IMR-90 (cell line): ENCODE measurements around the gene RNU1-3. TPM values are rescaled to one million over a fixed set of nuclear protein-coding genes. Genes with fewer than 3 reads are reported as not detected.
"Not testable (repeated sequence)": the region's sequence is repeated elsewhere in the genome, so short reads cannot be mapped to it uniquely, and the experiment has no call there.

Experiments
- ATAC-seq: fragments of 200-7000 bp; cut with Tn5 transposase; 2 replicates; pipeline ENCODE4 v1.9.1; 2020; ENCODE audit warnings: low read depth, mild to moderate bottlenecking, moderate library complexity
- BruUV-seq: library from RNA; stranded (reverse); fragments of 400-500 nt; replicated peaks from 2 replicates; lab custom pipeline; 2021; lab: Mats Ljungman, UMichigan
- CTCF ChIA-PET: fragments of 300-600 bp; formaldehyde crosslinking; extraction: SDS; loops from one replicate; lab custom pipeline; 2021; ENCODE audit warnings: antibody characterized with exemption; lab: Yijun Ruan, JAX
- POLR2A ChIA-PET: fragments of 300-600 bp; sonication (Branson Sonifier 250); formaldehyde crosslinking; loops from one replicate; lab custom pipeline; 2022; ENCODE audit warnings: antibody characterized with exemption; ENCODE audit not compliant: unreplicated experiment; lab: Charles Lee
- DNase-seq: peaks from one replicate; pipeline ENCODE4 v3.0.0; 2013
- H2AFZ ChIP-seq: replicated peaks from 2 replicates; pipeline ENCODE3; 2013; ENCODE audit warnings: low read length, mild to moderate bottlenecking; ENCODE audit not compliant: poor library complexity
- H2AK5ac ChIP-seq: 2 replicates; pipeline ENCODE4 v1.6.1; 2013; ENCODE audit warnings: low read depth, low read length, inconsistent platforms
- H2AK9ac ChIP-seq: replicated peaks from 2 replicates; pipeline ENCODE3; 2013; ENCODE audit warnings: mild to moderate bottlenecking, low read depth, low read length, moderate library complexity; ENCODE audit not compliant: poor library complexity
- H2BK120ac ChIP-seq: 2 replicates; pipeline ENCODE4 v1.6.1; 2013; ENCODE audit warnings: low read depth, low read length, inconsistent platforms
- H2BK15ac ChIP-seq: 3 replicates; pipeline ENCODE4 v1.6.1; 2013; ENCODE audit warnings: low read depth, low read length, inconsistent platforms
- H2BK20ac ChIP-seq: 2 replicates; pipeline ENCODE4 v1.6.1; 2013; ENCODE audit warnings: low read depth, mild to moderate bottlenecking, inconsistent platforms, low read length, moderate library complexity
- H2BK5ac ChIP-seq: 2 replicates; pipeline ENCODE4 v1.6.1; 2013; ENCODE audit warnings: mild to moderate bottlenecking, low read depth, low read length, inconsistent platforms; ENCODE audit not compliant: poor library complexity, severe bottlenecking
- H3K14ac ChIP-seq: replicated peaks from 2 replicates; pipeline ENCODE4 v1.6.1; 2013; ENCODE audit warnings: low read depth, low read length, inconsistent platforms
- H3K18ac ChIP-seq: 2 replicates; pipeline ENCODE4 v1.6.1; 2013; ENCODE audit warnings: low read depth, low read length, control low read depth
- H3K23ac ChIP-seq: 2 replicates; pipeline ENCODE4 v1.6.1; 2013; ENCODE audit warnings: low read depth, low read length, inconsistent platforms
- H3K27ac ChIP-seq: 2 replicates; pipeline ENCODE4 v1.5.1; 2013; ENCODE audit warnings: mild to moderate bottlenecking, control low read depth, low read length; ENCODE audit not compliant: insufficient read depth
- H3K27me3 ChIP-seq: 2 replicates; pipeline ENCODE4 v1.6.1; 2013; ENCODE audit warnings: low read length; ENCODE audit not compliant: control insufficient read depth, insufficient read depth
- H3K36me3 ChIP-seq: 2 replicates; pipeline ENCODE4 v1.6.1; 2013; ENCODE audit warnings: low read length, mixed read lengths; ENCODE audit not compliant: control insufficient read depth, insufficient read depth
- H3K4ac ChIP-seq: 2 replicates; pipeline ENCODE4 v1.6.1; 2013; ENCODE audit warnings: low read depth, low read length, inconsistent platforms
- H3K4me1 ChIP-seq: 2 replicates; pipeline ENCODE4 v1.6.1; 2013; ENCODE audit warnings: low read length, mixed read lengths; ENCODE audit not compliant: control insufficient read depth, insufficient read depth
- H3K4me2 ChIP-seq: 2 replicates; pipeline ENCODE4 v1.6.1; 2013; ENCODE audit warnings: low read depth, mild to moderate bottlenecking, control low read depth, low read length, moderate library complexity
- H3K4me3 ChIP-seq: 2 replicates; pipeline ENCODE4 v1.5.1; 2013; ENCODE audit warnings: low read depth, mild to moderate bottlenecking, control low read depth, low read length, moderate library complexity; ENCODE audit not compliant: insufficient read depth
- H3K56ac ChIP-seq: 2 replicates; pipeline ENCODE4 v1.6.1; 2013; ENCODE audit warnings: low read length, inconsistent platforms; ENCODE audit not compliant: insufficient read depth; ENCODE audit errors: extremely low read depth
- H3K79me1 ChIP-seq, 2 experiments: 2 replicates each; pipeline ENCODE4 v1.6.1; 2013; ENCODE audit warnings: low read length in 2 of 2, inconsistent platforms in 1 of 2, low read depth in 1 of 2
- H3K9ac ChIP-seq: 2 replicates; pipeline ENCODE4 v1.6.1; 2013; ENCODE audit warnings: low read depth, low read length, control low read depth
- H3K9me1 ChIP-seq: 2 replicates; pipeline ENCODE4 v1.6.1; 2013; ENCODE audit warnings: low read length, inconsistent platforms; ENCODE audit not compliant: insufficient read depth
- H3K9me3 ChIP-seq: 2 replicates; pipeline ENCODE4 v1.6.1; 2013; ENCODE audit warnings: low read length; ENCODE audit not compliant: control insufficient read depth, insufficient read depth
- H4K20me1 ChIP-seq: 2 replicates; pipeline ENCODE4 v1.6.1; 2013; ENCODE audit warnings: low read length, inconsistent platforms; ENCODE audit not compliant: insufficient read depth
- H4K5ac ChIP-seq: 2 replicates; pipeline ENCODE4 v1.6.1; 2013; ENCODE audit warnings: mild to moderate bottlenecking, low read depth, low read length, control low read depth
- H4K8ac ChIP-seq, 2 experiments: 2 replicates each; pipeline ENCODE4 v1.6.1; 2013; ENCODE audit warnings: low read depth in 2 of 2, low read length in 2 of 2, control low read depth in 1 of 2, inconsistent platforms in 1 of 2
- H4K91ac ChIP-seq: 2 replicates; pipeline ENCODE4 v1.6.1; 2013; ENCODE audit warnings: low read depth, low read length, inconsistent platforms; ENCODE audit not compliant: insufficient read depth
- RAD21 ChIP-seq: IDR thresholded peaks from 2 replicates; pipeline ENCODE4 v1.6.1; 2012; ENCODE audit warnings: low read length, improper control_type of control experiment
- WGBS, 2 experiments: methylation state at CpG; one replicate each; pipeline versions ENCODE4 v1.1.5 to v1.1.7; 2013; ENCODE audit warnings: missing lambda C conversion rate in 2 of 2; ENCODE audit not compliant: insufficient read length in 1 of 2; ENCODE audit errors: extremely low coverage in 2 of 2; 5-methylcytosine and 5-hydroxymethylcytosine counted together
- dilution Hi-C: fragments of 300-500 bp; cut with HindIII; formaldehyde crosslinking; loops from one replicate; pipeline ENCODE4 v1.14.3; 2018; ENCODE audit warnings: low sequenced_read_pairs; ENCODE audit not compliant: unreplicated experiment
- in situ Hi-C: fragments of 300-500 bp; cut with MboI; formaldehyde crosslinking; loops from 3 replicates; pipeline ENCODE4 v1.14.3; 2019; ENCODE audit warnings: low sequenced_read_pairs, inconsistent platforms, mixed read lengths
- intact Hi-C: fragments of 100-400 bp; cut with micrococcal nuclease; formaldehyde crosslinking; loops from 2 replicates; pipeline ENCODE4 v1.10.0; 2022
- polyA plus RNA-seq, 3 experiments: library from polyadenylated mRNA; depleted of rRNA; stranded (reverse); fragments of >200 nt; gene quantifications; 2 replicates each; pipeline ENCODE4 v1.2.3, GENCODE V29; 2012; ENCODE audit warnings: low replicate concordance in 1 of 3
- total RNA-seq: library from RNA; depleted of rRNA; stranded (reverse); fragments of >200 nt; gene quantifications from 2 replicates; pipeline ENCODE4 v1.2.3, GENCODE V29; 2012
- TF ChIP-seq, protein P1 (sequence below): conservative IDR thresholded peaks from 2 replicates; pipeline ENCODE4 v1.5.1; 2012; ENCODE audit warnings: mild to moderate bottlenecking, low read depth, low read length, improper control_type of control experiment

Gene RNU1-3
- total and polyA plus RNA-seq, 2 of the 4 experiments (the other 2 are of a cell fraction) = under 0.01 TPM; not detected in 1

DNA sequence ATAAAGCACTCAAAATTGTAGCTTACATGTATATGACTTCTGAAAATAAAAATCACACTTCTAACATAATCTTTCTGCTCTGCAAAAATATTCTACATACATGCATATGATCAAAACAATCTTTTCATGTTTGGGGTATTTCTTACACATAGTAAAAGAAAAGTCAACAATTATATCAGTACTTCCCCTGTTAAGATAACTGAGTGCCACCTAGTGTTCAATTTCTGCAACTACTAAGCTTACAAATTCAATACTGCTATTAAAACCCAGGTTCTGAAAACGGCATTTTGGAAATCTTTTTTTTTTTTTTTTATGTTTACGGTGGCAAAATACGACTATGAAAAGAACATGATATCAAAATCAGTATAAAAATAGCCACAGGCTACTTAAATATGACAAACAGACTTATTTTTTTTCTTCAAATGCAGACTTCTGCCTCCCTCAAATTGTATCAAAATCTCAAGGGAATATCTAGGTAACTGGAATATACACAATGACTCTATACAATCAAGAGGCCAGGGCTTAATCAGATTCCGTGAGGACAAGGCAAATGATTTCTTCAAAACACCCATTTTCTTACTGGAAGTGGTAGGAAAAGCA lies 18.1 kb upstream of the RNU1-3 start:
- H2AFZ ChIP-seq, H4K91ac ChIP-seq, H2AK9ac ChIP-seq, in situ Hi-C loops, H2BK20ac ChIP-seq, intact Hi-C loops, H4K8ac ChIP-seq, H3K4ac ChIP-seq, H3K56ac ChIP-seq, H4K5ac ChIP-seq, H3K79me1 ChIP-seq, H3K9me1 ChIP-seq, H2BK15ac ChIP-seq, H3K36me3 ChIP-seq, H3K18ac ChIP-seq, H3K14ac ChIP-seq, H2BK5ac ChIP-seq, H3K4me1 ChIP-seq, H3K4me3 ChIP-seq, CTCF ChIA-PET, DNase-seq, H3K9ac ChIP-seq, H2BK120ac ChIP-seq, dilution Hi-C loops, H3K4me2 ChIP-seq, H4K20me1 ChIP-seq, POLR2A ChIA-PET, H3K9me3 ChIP-seq, H3K27ac ChIP-seq, H3K23ac ChIP-seq, H2AK5ac ChIP-seq: not testable (repeated sequence)
- H3K27me3 ChIP-seq = peaks cover 15% of the 10 kb centered on the region
- BruUV-seq = TSS peak; percentile 99
- TF ChIP-seq RAD21 = peak; percentile 18; the same call in 1 of the 2 replicates
- TF ChIP-seq, protein P1, sequence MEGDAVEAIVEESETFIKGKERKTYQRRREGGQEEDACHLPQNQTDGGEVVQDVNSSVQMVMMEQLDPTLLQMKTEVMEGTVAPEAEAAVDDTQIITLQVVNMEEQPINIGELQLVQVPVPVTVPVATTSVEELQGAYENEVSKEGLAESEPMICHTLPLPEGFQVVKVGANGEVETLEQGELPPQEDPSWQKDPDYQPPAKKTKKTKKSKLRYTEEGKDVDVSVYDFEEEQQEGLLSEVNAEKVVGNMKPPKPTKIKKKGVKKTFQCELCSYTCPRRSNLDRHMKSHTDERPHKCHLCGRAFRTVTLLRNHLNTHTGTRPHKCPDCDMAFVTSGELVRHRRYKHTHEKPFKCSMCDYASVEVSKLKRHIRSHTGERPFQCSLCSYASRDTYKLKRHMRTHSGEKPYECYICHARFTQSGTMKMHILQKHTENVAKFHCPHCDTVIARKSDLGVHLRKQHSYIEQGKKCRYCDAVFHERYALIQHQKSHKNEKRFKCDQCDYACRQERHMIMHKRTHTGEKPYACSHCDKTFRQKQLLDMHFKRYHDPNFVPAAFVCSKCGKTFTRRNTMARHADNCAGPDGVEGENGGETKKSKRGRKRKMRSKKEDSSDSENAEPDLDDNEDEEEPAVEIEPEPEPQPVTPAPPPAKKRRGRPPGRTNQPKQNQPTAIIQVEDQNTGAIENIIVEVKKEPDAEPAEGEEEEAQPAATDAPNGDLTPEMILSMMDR = peak; percentile 34; the same call in 1 of the 2 replicates
- ATAC-seq = peak; percentile 84
- WGBS, 2 experiments = no CpG with 5 or more reads among the region's 4 CpGs

DNA sequence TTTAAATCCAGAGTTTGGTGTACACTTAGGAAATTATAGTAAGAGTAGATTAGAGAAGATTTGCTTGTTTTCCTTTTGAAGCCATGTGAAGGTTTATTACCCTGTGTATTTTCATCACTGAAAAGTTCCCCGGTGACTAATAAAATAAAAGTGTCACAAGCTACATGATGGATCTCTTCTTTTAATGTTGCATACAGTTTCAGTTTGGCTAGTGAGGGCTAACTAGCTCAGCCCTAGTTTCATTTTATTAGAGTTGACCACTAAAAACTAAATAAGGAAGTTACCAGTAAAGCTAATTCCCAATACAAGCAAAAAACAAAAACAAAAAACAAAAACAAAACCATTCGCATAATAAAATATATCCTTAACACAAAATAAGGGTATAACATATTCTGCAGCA lies 17.4 kb upstream of the RNU1-3 start:
- H3K4me1 ChIP-seq, dilution Hi-C loops, POLR2A ChIA-PET, H3K14ac ChIP-seq, H3K27ac ChIP-seq, ATAC-seq, H2BK120ac ChIP-seq, H2BK15ac ChIP-seq, intact Hi-C loops, in situ Hi-C loops, H3K79me1 ChIP-seq, H3K4me2 ChIP-seq, H2AFZ ChIP-seq, H3K4ac ChIP-seq, H4K91ac ChIP-seq, CTCF ChIA-PET, H2BK5ac ChIP-seq, H2AK5ac ChIP-seq, H3K9ac ChIP-seq, H3K18ac ChIP-seq, H2BK20ac ChIP-seq, H3K23ac ChIP-seq, H3K9me1 ChIP-seq, H4K5ac ChIP-seq, H3K36me3 ChIP-seq, BruUV-seq, DNase-seq, H4K8ac ChIP-seq, H4K20me1 ChIP-seq, H2AK9ac ChIP-seq, H3K9me3 ChIP-seq, H3K56ac ChIP-seq, H3K4me3 ChIP-seq: not testable (repeated sequence)
- WGBS, 2 experiments = no CpG with 5 or more reads among the region's 2 CpGs
- peaks cover 19% of the 10 kb centered on the region for H3K27me3 ChIP-seq
